Measurements from ENCODE around the gene LCP2.

LCP2 gene

DNA sequence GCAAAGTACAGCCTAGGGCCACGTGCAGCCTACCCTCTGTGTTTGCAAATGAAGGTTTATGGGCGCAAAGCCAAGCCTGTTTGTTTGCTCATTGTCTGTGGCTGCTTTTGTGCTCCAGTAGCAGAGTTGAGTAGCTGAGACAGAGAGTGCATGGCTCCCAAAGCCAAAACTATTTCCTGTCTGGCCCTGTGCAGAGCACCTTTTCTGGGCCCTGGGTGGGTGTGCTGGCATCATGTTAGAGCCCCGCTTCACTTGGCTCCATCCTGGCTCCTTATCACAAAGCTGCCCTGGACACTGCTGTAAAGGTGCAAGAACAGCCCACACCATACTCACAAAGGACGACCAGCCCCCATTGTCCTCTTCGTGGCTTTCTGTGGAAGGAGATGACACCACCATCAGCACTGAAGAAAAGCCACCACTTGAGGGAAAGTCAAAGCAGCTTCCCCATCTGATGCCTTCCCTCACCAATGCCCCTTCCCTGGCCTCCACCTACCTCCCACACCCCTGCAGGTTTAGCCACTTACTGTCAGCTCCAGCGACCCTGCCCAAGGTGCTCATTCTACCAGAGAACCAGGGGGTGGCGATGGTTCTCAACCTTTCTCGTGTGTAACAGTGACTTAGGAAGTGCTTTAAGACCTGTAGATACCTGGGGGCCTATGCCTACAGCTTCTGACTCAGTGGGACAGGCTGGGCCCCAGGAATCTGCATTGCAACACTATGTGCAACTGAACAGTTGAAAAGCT, 23.4 kb downstream of the LCP2 start:
- peak; percentile 84 for DNase-seq (ENCODE audit: low read depth)
- H3K4me3 ChIP-seq (ENCODE audit: low read depth, low read length): no peak overlapping the region
- TF ChIP-seq CTCF (IDR thresholded peaks at IDR 0.05; ENCODE audit: low read depth, low read length): peak; percentile 64
- TF ChIP-seq MYC (IDR thresholded peaks at IDR 0.05; ENCODE audit: low read depth, low read length): no peak

GRCh38 chr5:170270293-170271069, 27.1 kb downstream of the LCP2 start:
- no peak for DNase-seq (ENCODE audit: low read depth)
- no peak for TF ChIP-seq POLR2A (IDR thresholded peaks at IDR 0.05; ENCODE audit: extremely low read depth, insufficient read length)
- TF ChIP-seq MYC (IDR thresholded peaks at IDR 0.05; ENCODE audit: low read depth, low read length): no peak
- no peak overlapping the region for H3K4me3 ChIP-seq (ENCODE audit: low read depth, low read length)

- peak; percentile 35 for DNase-seq (ENCODE audit: low read depth)
- no peak for TF ChIP-seq MYC (IDR thresholded peaks at IDR 0.05; ENCODE audit: low read depth, low read length)
- no peak for TF ChIP-seq CTCF (IDR thresholded peaks at IDR 0.05; ENCODE audit: low read depth, low read length)
- TF ChIP-seq, protein P1, sequence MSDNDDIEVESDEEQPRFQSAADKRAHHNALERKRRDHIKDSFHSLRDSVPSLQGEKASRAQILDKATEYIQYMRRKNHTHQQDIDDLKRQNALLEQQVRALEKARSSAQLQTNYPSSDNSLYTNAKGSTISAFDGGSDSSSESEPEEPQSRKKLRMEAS (IDR thresholded peaks at IDR 0.05; ENCODE audit: low read depth, low read length): no peak
- no peak for TF ChIP-seq POLR2A (IDR thresholded peaks at IDR 0.05; ENCODE audit: extremely low read depth, insufficient read length)
These were observed 28.0 kb downstream of the LCP2 start for GRCh38 chr5:170269579-170269978.

DNA sequence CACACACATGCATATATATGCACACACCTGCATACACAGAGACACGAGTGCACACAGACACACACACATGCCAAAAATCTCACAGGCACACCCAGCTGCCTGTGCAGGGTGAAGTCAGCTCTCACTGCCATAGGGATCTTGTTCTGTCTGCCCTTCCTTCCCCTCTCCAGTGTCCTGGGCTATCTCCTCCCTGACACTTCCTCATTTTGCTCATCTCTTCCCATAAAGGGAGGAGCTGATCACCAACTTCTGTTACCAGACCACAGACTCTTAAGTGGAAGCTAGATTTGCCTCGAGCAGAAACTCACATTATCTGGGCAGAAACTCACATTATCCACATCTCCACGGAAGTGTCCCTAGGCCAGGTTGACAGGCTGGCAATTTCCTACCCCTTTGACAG, 28.7 kb downstream of the LCP2 start:
- peak; percentile 88 for DNase-seq (ENCODE audit: low read depth)
- no peak overlapping the region for H3K4me3 ChIP-seq (ENCODE audit: low read depth, low read length)
- TF ChIP-seq CTCF (IDR thresholded peaks at IDR 0.05; ENCODE audit: low read depth, low read length) (no peak), MYC (IDR thresholded peaks at IDR 0.05; ENCODE audit: low read depth, low read length) (no peak)

More at GRCh38 chr5:170269579-170269978, 28.0 kb downstream of the LCP2 start:
- no peak overlapping the region for H3K4me3 ChIP-seq (ENCODE audit: low read depth, low read length)

- TF ChIP-seq, protein P1 (IDR thresholded peaks at IDR 0.05; ENCODE audit: low read depth, low read length): no peak
- no peak for TF ChIP-seq POLR2A (IDR thresholded peaks at IDR 0.05; ENCODE audit: extremely low read depth, insufficient read length)
- TF ChIP-seq MYC (IDR thresholded peaks at IDR 0.05; ENCODE audit: low read depth, low read length): no peak
- TF ChIP-seq CTCF (IDR thresholded peaks at IDR 0.05; ENCODE audit: low read depth, low read length): no peak
- no peak overlapping the region for H3K4me3 ChIP-seq (ENCODE audit: low read depth, low read length)
- no peak for DNase-seq (ENCODE audit: low read depth)
These were observed 29.4 kb downstream of the LCP2 start for GRCh38 chr5:170268153-170268689.

GRCh38 chr5:170267431-170268152, 30.0 kb downstream of the LCP2 start:
- H3K4me3 ChIP-seq (ENCODE audit: low read depth, low read length): no peak overlapping the region
- TF ChIP-seq, protein P1 (IDR thresholded peaks at IDR 0.05; ENCODE audit: low read depth, low read length): no peak
- TF ChIP-seq MYC (IDR thresholded peaks at IDR 0.05; ENCODE audit: low read depth, low read length) (0 out of 2 replicates have a peak, but pooled peaks have one; percentile 30), CTCF (IDR thresholded peaks at IDR 0.05; ENCODE audit: low read depth, low read length) (peak; percentile 72), POLR2A (IDR thresholded peaks at IDR 0.05; ENCODE audit: extremely low read depth, insufficient read length) (no peak)
- peak; percentile 80 for DNase-seq (ENCODE audit: low read depth)

Measured in NB4 (cell line).